Neural progenitor cell (in vitro differentiated cells): ENCODE measurements around the gene FLII. TPM values are rescaled to one million over a fixed set of nuclear protein-coding genes. Genes with fewer than 3 reads are reported as not detected.

Experiments used
- DNase-seq: peaks from one replicate; pipeline ENCODE4 v3.0.0-alpha.2; 2016; ENCODE audit warnings: low spot score
- H2AFZ ChIP-seq: fragments of 200-600 bp; sonication (generic); replicated peaks from 2 replicates; pipeline ENCODE4 v1.6.1; 2016; ENCODE audit warnings: antibody characterized with exemption
- H3F3A ChIP-seq: fragments of 200-600 bp; sonication (generic); 2 replicates; pipeline ENCODE4 v1.6.1; 2016; ENCODE audit warnings: antibody characterized with exemption, low read depth
- H3K27ac ChIP-seq: fragments of 200-600 bp; sonication (generic); 2 replicates; pipeline ENCODE4 v1.5.1; 2016; ENCODE audit warnings: mild to moderate bottlenecking
- H3K27me3 ChIP-seq: fragments of 200-600 bp; sonication (generic); 2 replicates; pipeline ENCODE4 v1.6.1; 2016; ENCODE audit warnings: mild to moderate bottlenecking, moderate library complexity
- H3K36me3 ChIP-seq: fragments of 200-600 bp; sonication (generic); 2 replicates; pipeline ENCODE4 v1.5.1; 2016
- H3K4me1 ChIP-seq: fragments of 200-600 bp; sonication (generic); 2 replicates; pipeline ENCODE4 v1.6.1; 2016; ENCODE audit warnings: mixed run types
- H3K4me2 ChIP-seq: fragments of 200-600 bp; sonication (generic); 2 replicates; pipeline ENCODE4 v1.6.1; 2016
- H3K4me3 ChIP-seq: fragments of 200-600 bp; sonication (generic); 2 replicates; pipeline ENCODE4 v1.5.1; 2016
- H3K79me2 ChIP-seq: fragments of 200-600 bp; sonication (generic); 2 replicates; pipeline ENCODE4 v1.6.1; 2016; ENCODE audit warnings: low read depth
- H3K9ac ChIP-seq: fragments of 200-600 bp; sonication (generic); 2 replicates; pipeline ENCODE4 v1.6.1; 2016
- H3K9me3 ChIP-seq: fragments of 200-600 bp; sonication (generic); 2 replicates; pipeline ENCODE4 v1.5.1; 2016; ENCODE audit warnings: low read depth
- H4K20me1 ChIP-seq: fragments of 200-600 bp; sonication (generic); 2 replicates; pipeline ENCODE4 v1.6.1; 2016; ENCODE audit warnings: low read depth
- H3K27ac Mint-ChIP-seq: 3 replicates; pipeline ENCODE4 v1.8.0; 2021; ENCODE audit warnings: mixed read lengths
- H3K27me3 Mint-ChIP-seq: 2 replicates; pipeline ENCODE4 v1.8.0; 2022; ENCODE audit warnings: low read depth, mild to moderate bottlenecking, inconsistent platforms, moderate library complexity, mixed read lengths; ENCODE audit not compliant: insufficient read depth
- H3K36me3 Mint-ChIP-seq: 3 replicates; pipeline ENCODE4 v1.8.0; 2021; ENCODE audit warnings: mixed read lengths
- H3K4me1 Mint-ChIP-seq: 3 replicates; pipeline ENCODE4 v1.8.0; 2021; ENCODE audit warnings: mixed read lengths
- H3K4me3 Mint-ChIP-seq: 3 replicates; pipeline ENCODE4 v1.8.0; 2021; ENCODE audit warnings: mild to moderate bottlenecking, moderate library complexity, mixed read lengths
- H3K9me3 Mint-ChIP-seq: 3 replicates; pipeline ENCODE4 v1.8.0; 2020; ENCODE audit warnings: mixed read lengths
- CTCF ChIP-seq: fragments of 200-600 bp; sonication (generic); IDR thresholded peaks from 2 replicates; pipeline ENCODE4 v1.5.1; 2017; ENCODE audit warnings: antibody characterized with exemption, mild to moderate bottlenecking
- EZH2 ChIP-seq: fragments of 200-600 bp; sonication (generic); IDR thresholded peaks from 2 replicates; pipeline ENCODE4 v1.6.1; 2017; ENCODE audit warnings: antibody characterized with exemption, mild to moderate bottlenecking, moderate library complexity
- EZH2phosphoT487 ChIP-seq: fragments of 200-600 bp; sonication (generic); IDR thresholded peaks from 2 replicates; pipeline ENCODE4 v1.6.1; 2017; ENCODE audit warnings: antibody characterized with exemption
- total RNA-seq: library from RNA; depleted of rRNA; stranded (reverse); fragments of >200 nt; gene quantifications from 2 replicates; pipeline ENCODE4 v1.2.3, GENCODE V29; 2015; ENCODE audit warnings: low replicate concordance

FLII gene
- total RNA-seq, 1 donor from 2014 or later: 117 TPM

- Histone ChIP-seq H3K36me3 (no peaks in the 10 kb centered on the region), H3K4me1 (no peaks in the 10 kb centered on the region), H2AFZ (no peak overlapping the region), H3K4me3 (no peak overlapping the region), H3K9ac (no peak overlapping the region), H3K27me3 (no peaks in the 10 kb centered on the region), H3K9me3 (no peaks in the 10 kb centered on the region), H4K20me1 (peaks cover 14% of the 10 kb centered on the region), H3K4me2 (no peak overlapping the region), H3F3A (peaks cover 5% of the 10 kb centered on the region), H3K27ac (no peak overlapping the region), H3K79me2 (no peaks in the 10 kb centered on the region)
- no peak for DNase-seq
- Mint-ChIP-seq H3K4me1 (peaks cover 1% of the 10 kb centered on the region), H3K36me3 (peaks cover 28% of the 10 kb centered on the region), H3K27me3 (peaks cover 3% of the 10 kb centered on the region), H3K27ac (no peak overlapping the region), H3K9me3 (no peaks in the 10 kb centered on the region), H3K4me3 (no peak overlapping the region)
- TF ChIP-seq EZH2phosphoT487 (no peak), EZH2 (no peak), CTCF (no peak)
Measured at GRCh38 chr17:18240449-18240848, 18.1 kb downstream of the FLII start.

DNA sequence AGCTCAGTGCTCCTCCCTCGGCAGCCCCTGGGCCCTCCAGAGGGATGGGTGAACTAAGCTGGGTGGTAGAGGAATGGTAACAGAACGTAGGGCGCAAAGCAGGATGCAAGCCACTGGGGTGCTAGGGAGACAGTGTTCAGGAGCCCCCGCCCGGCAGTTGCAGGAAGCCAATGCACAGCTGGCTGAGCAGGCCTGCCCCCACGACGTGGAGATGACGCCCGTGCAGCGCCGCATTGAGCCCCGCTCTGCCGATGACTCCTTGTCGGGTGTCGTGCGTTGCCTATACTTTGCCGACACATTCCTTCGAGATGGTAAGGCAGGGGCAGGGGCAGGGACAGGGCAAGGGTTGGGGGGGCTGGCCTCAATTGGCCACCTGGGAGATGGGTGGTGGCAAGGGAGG, 20.2 kb downstream of the FLII start:
- Histone ChIP-seq H3K4me1 (no peaks in the 10 kb centered on the region), H3K79me2 (peaks cover 5% of the 10 kb centered on the region)
- no peaks in the 10 kb centered on the region for H3K27me3 Mint-ChIP-seq

DNA sequence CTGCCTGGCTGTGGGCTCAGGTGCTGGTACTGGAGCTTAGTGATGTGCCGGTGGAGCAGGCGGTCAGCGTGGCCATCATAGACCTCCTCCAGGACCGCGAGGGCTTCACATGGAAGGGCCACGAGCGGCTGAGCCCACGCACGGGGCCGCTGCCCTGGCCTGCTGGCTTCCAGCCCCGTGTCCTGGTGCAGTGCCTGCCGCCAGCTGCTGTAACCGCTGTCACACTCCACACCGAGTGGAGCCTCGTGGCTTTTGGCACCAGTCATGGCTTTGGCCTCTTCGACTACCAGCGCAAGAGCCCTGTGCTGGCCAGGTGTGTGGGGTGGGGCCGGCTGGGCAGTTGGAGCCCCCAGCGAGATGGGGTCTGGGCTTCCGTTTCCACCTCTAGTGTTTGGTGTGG, 21.1 kb downstream of the FLII start:
- Mint-ChIP-seq H3K36me3 (peaks cover 32% of the 10 kb centered on the region), H3K27me3 (no peaks in the 10 kb centered on the region), H3K4me1 (peaks cover 3% of the 10 kb centered on the region), H3K27ac (no peak overlapping the region), H3K4me3 (no peak overlapping the region), H3K9me3 (no peaks in the 10 kb centered on the region)
- Histone ChIP-seq H3K79me2 (peaks cover 13% of the 10 kb centered on the region), H3K4me1 (no peaks in the 10 kb centered on the region), H3F3A (no peaks in the 10 kb centered on the region), H3K9ac (no peak overlapping the region), H3K27ac (no peak overlapping the region), H2AFZ (no peak overlapping the region), H3K4me2 (no peak overlapping the region), H3K36me3 (no peaks in the 10 kb centered on the region), H4K20me1 (peaks cover 23% of the 10 kb centered on the region), H3K27me3 (no peaks in the 10 kb centered on the region), H3K9me3 (no peaks in the 10 kb centered on the region), H3K4me3 (no peak overlapping the region)
- TF ChIP-seq EZH2phosphoT487: no peak
- TF ChIP-seq EZH2: no peak
- TF ChIP-seq CTCF: no peak
- DNase-seq: no peak

More for the DNA sequence above, 20.2 kb downstream of the FLII start:
- Mint-ChIP-seq H3K27ac (no peak overlapping the region), H3K9me3 (no peaks in the 10 kb centered on the region), H3K4me1 (no peaks in the 10 kb centered on the region), H3K4me3 (no peak overlapping the region), H3K36me3 (peaks cover 34% of the 10 kb centered on the region)
- H3K4me3 ChIP-seq: no peak overlapping the region
- H3K36me3 ChIP-seq: no peaks in the 10 kb centered on the region
- no peak for TF ChIP-seq CTCF
- TF ChIP-seq EZH2: no peak
- no peak for TF ChIP-seq EZH2phosphoT487
- no peak for DNase-seq
- no peaks in the 10 kb centered on the region for H3K9me3 ChIP-seq
- no peak overlapping the region for H2AFZ ChIP-seq
- H3K27ac ChIP-seq: no peak overlapping the region
- no peaks in the 10 kb centered on the region for H3K27me3 ChIP-seq
- no peak overlapping the region for H3K4me2 ChIP-seq
- H4K20me1 ChIP-seq: peaks cover 15% of the 10 kb centered on the region
- no peaks in the 10 kb centered on the region for H3F3A ChIP-seq
- no peak overlapping the region for H3K9ac ChIP-seq
